AG04450 (cell line): Measurements from ENCODE around the gene FGF23. TPM values are rescaled to one million over a fixed set of nuclear protein-coding genes. Genes with fewer than 3 reads are reported as not detected.

Experiments used
- CTCF ChIA-PET: fragments of 300-600, 350-600 bp; formaldehyde crosslinking; extraction: SDS; loops from one replicate; lab custom pipeline; 2022; ENCODE audit warnings: antibody characterized with exemption, inconsistent platforms; lab: Charles Lee
- POLR2A ChIA-PET: fragments of 350-600 bp; formaldehyde crosslinking; extraction: SDS; loops from one replicate; lab custom pipeline; 2021; ENCODE audit warnings: antibody characterized with exemption, inconsistent platforms; lab: Yijun Ruan, JAX
- DNase-seq: peaks from one replicate; pipeline ENCODE4 v3.0.0-alpha.2; 2011; ENCODE audit warnings: low read depth, low spot score
- H3K27ac ChIP-seq: one replicate; pipeline ENCODE4 v1.5.1; 2012; ENCODE audit warnings: low read depth, low read length, control low read depth
- H3K27me3 ChIP-seq: one replicate; pipeline ENCODE4 v1.6.0; 2012; ENCODE audit warnings: low read length; ENCODE audit not compliant: control insufficient read depth, insufficient read depth
- H3K4me3 ChIP-seq: 2 replicates; pipeline ENCODE4 v1.5.1; 2011; ENCODE audit warnings: mild to moderate bottlenecking, low read depth, low read length, control low read depth
- H3K9me3 ChIP-seq: 2 replicates; pipeline ENCODE4 v1.5.1; 2012; ENCODE audit warnings: low read length; ENCODE audit not compliant: control insufficient read depth, insufficient read depth
- polyA plus RNA-seq: library from polyadenylated mRNA; depleted of rRNA; stranded (reverse); fragments of >200 nt; gene quantifications from 2 replicates; pipeline ENCODE4 v1.2.3, GENCODE V29; 2011
- TF ChIP-seq, protein P1 (sequence below): IDR thresholded peaks from 2 replicates; pipeline ENCODE4 v1.5.1; 2011; ENCODE audit warnings: low read depth, low read length, control low read depth, inconsistent platforms

The FGF23 gene
- polyA plus RNA-seq, 1 experiment, result not detected

DNA sequence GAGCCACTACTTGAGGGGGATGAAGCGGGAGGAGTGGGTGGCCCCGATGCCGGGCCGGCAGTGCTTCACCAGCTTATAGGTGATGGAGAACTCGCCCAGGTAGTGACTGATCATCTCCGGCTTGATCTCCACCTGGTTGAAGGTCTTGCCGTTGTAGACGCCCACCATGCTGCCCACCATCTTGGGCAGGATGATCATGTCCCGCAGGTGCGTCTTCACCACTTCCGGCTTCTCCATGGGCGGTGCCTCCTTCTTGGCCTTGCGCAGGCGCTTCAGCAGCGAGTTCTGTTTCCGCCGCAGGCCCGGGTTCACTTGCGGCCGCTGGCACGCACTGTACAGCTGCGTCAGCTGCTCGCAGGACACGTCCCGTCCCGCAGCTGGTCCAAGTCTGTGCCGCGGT, 55.1 kb downstream of the FGF23 start:
- TF ChIP-seq, protein P1, sequence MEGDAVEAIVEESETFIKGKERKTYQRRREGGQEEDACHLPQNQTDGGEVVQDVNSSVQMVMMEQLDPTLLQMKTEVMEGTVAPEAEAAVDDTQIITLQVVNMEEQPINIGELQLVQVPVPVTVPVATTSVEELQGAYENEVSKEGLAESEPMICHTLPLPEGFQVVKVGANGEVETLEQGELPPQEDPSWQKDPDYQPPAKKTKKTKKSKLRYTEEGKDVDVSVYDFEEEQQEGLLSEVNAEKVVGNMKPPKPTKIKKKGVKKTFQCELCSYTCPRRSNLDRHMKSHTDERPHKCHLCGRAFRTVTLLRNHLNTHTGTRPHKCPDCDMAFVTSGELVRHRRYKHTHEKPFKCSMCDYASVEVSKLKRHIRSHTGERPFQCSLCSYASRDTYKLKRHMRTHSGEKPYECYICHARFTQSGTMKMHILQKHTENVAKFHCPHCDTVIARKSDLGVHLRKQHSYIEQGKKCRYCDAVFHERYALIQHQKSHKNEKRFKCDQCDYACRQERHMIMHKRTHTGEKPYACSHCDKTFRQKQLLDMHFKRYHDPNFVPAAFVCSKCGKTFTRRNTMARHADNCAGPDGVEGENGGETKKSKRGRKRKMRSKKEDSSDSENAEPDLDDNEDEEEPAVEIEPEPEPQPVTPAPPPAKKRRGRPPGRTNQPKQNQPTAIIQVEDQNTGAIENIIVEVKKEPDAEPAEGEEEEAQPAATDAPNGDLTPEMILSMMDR, result no peak
- POLR2A ChIA-PET, result no interaction called here
- Histone ChIP-seq H3K27me3 (no peaks in the 10 kb centered on the region), H3K4me3 (no peak overlapping the region), H3K27ac (no peak overlapping the region), H3K9me3 (peaks cover 3% of the 10 kb centered on the region; the same call in 1 of the 2 replicates)
- no peak for DNase-seq
- CTCF ChIA-PET, result interaction anchor here (0.6 to 0.7 kb wide), 2 partner anchors 20 to 78 kb away, joined by 3 to 4 read pairs; no protein-coding TSS in a partner anchor

DNA sequence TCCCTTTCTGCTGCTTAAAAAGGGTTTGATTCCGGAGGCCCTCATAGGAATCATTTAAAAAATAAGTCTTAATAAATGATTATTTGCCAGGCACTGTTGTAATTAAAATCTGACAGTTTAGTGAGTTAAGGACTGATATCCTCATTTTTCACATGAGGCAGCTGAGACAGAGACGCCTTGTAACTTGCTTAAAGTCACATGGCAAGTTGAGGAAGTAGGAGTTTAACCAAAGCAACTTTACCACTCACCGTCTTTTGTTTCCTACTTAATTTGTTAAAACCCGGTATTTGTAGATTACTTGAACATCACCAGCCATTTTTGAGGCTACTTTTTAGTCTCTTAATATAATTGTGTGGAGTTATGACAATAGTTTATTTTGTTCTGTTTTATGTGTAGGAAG, 56.1 kb downstream of the FGF23 start:
- ChIA-PET POLR2A (interaction anchor here (0.7 kb wide), 1 partner anchor 450 kb away, joined by 4 read pairs; no protein-coding TSS in a partner anchor), CTCF (interaction anchor here (0.6 kb wide), 1 partner anchor 440 kb away, joined by 4 read pairs; no protein-coding TSS in a partner anchor)
- TF ChIP-seq, protein P1, result no peak

DNA sequence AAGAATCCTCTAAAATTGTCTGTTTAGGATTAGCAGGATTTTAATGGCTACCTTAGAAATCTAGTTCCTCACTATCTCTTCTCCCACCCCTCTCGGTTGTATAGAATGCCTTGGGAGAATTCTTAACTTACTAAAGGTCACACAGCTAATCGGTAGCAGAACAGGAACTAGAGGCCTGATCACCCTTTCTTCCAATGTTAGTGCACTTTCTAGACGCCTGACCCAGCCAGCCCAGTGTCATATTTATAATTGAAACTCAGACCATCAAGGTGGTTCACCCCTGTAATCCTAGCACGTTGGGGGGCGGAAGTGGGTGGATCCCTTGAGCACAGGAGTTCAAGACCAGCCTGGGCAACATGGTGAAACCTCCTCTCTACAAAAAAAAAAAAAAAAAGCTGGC, 56.8 kb downstream of the FGF23 start:
- peak overlapping the region; percentile 20 for H3K4me3 ChIP-seq
- H3K27me3 ChIP-seq, result no peaks in the 10 kb centered on the region
- ChIA-PET CTCF (interaction anchor here (0.6 to 1.4 kb wide), 2 partner anchors 46 to 439 kb away, joined by 4 to 10 read pairs; no protein-coding TSS in a partner anchor), POLR2A (interaction anchor here (0.7 kb wide), 1 partner anchor 449 kb away, joined by 4 read pairs; no protein-coding TSS in a partner anchor)
- H3K27ac ChIP-seq, result no peak overlapping the region
- DNase-seq, result no peak
- peaks cover 3% of the 10 kb centered on the region; the same call in 1 of the 2 replicates for H3K9me3 ChIP-seq
- TF ChIP-seq, protein P1, result no peak

More for the DNA sequence above, 56.1 kb downstream of the FGF23 start:
- Histone ChIP-seq H3K27me3 (no peaks in the 10 kb centered on the region), H3K27ac (no peak overlapping the region), H3K9me3 (peaks cover 3% of the 10 kb centered on the region; the same call in 1 of the 2 replicates), H3K4me3 (no peak overlapping the region)
- no peak for DNase-seq

DNA sequence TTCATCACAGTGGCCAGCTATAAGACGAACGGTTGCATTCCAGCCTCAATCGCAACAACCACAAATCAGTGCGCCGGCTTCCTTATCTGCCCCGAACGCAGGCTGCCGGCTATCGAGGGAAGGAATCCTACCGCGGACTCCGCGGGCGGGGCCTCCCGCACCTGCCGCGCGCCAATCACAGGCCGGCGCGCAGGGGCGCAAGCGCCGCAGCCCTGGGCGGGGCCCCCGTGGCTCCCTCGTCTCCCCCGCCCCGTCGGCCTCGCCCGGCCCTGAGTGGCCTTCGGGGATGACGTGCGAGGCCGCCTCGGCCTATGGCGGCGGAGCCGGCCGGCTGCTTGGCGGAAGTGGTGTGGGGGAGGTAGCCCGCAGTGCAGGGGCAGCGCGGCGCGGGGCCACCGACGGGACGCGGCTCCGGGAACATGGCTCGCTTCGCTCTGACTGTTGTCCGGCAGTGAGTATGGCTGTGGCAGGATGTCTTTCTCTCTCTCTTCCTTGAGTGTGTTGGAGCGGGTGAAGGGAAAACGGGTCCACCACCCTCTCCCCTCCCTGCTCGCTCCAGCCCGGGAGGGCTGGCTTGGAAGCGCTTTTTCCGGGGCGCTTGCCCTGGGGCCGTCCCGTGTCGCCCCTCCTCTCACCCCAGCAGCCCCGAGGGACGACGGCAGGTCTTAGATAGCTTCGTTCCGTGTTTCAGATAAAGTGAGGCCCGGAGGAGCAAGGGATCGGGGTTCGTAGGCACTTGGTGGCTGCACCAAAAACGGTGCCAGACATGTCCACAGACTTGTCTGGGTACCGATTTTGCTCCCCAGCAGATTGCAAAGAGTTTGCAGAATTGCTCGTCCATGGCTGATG, 58.4 kb downstream of the FGF23 start, which contains the start of gene TIGAR:
Gene TIGAR (plus strand): TSS at position 361 of the 849 bp plus-strand sequence. CDS start 59 bp downstream, at position 420.
- TF ChIP-seq, protein P1, result no peak
- CTCF ChIA-PET, result no interaction called here
- POLR2A ChIA-PET, result no interaction called here

More for the DNA sequence above, 58.4 kb downstream of the FGF23 start, which contains the start of gene TIGAR:
- Histone ChIP-seq H3K27me3 (no peaks in the 10 kb centered on the region), H3K27ac (peak within 1 kb of the TSS; percentile 88), H3K9me3 (peaks cover 3% of the 10 kb centered on the region; the same call in 1 of the 2 replicates), H3K4me3 (peak within 1 kb of the TSS; percentile 90)
- DNase-seq, result peak; percentile 80
